Vagina (tissue), 2 donors: ENCODE measurements around the gene DDN. TPM values are rescaled to one million over a fixed set of nuclear protein-coding genes. Genes with fewer than 3 reads are reported as not detected.

Source experiments
- DNase-seq, 2 donors: peaks; one replicate each; pipeline ENCODE4 v3.0.0-alpha.2; 2017; ENCODE audit errors: extremely low spot score in 2 of 2
- H3K27ac ChIP-seq: fragments of 200-600 bp; sonication (generic); one replicate; pipeline ENCODE4 v1.5.1; 2019
- H3K27me3 ChIP-seq: fragments of 200-600 bp; sonication (generic); one replicate; pipeline ENCODE4 v1.5.1; 2019
- H3K36me3 ChIP-seq, 2 donors: fragments of 200-600 bp; sonication (generic); one replicate each; pipeline ENCODE4 v1.5.1; 2017 to 2019
- H3K4me1 ChIP-seq: fragments of 200-600 bp; sonication (generic); one replicate; pipeline ENCODE4 v1.5.1; 2019
- H3K4me3 ChIP-seq, 2 donors: fragments of 200-600 bp; sonication (generic); 1 replicate in 1 of 2; 2 replicates in 1 of 2; pipeline ENCODE4 v1.5.1; 2016 to 2019
- H3K9me3 ChIP-seq: fragments of 200-600 bp; sonication (generic); one replicate; pipeline ENCODE4 v1.5.1; 2019
- POLR2A ChIP-seq, 2 donors: fragments of 450-650 bp; IDR thresholded peaks; one replicate each; pipeline ENCODE4 v1.6.1; 2017; ENCODE audit warnings: antibody characterized with exemption in 2 of 2, mild to moderate bottlenecking in 2 of 2, moderate library complexity in 2 of 2
- POLR2AphosphoS5 ChIP-seq, 2 donors: sonication (generic); formaldehyde crosslinking; IDR thresholded peaks; one replicate each; pipeline ENCODE4 v1.9.0; 2017; ENCODE audit warnings: antibody characterized with exemption in 2 of 2, mild to moderate bottlenecking in 2 of 2, low read depth in 1 of 2; ENCODE audit not compliant: insufficient read depth in 1 of 2
- intact Hi-C: fragments of 100-400 bp; cut with DNase I; formaldehyde crosslinking; loops from one replicate; pipeline ENCODE4 v1.15.1; 2023
- total RNA-seq: library from RNA; depleted of rRNA; stranded (reverse); fragments of >200 nt; gene quantifications from one replicate; pipeline ENCODE4 v1.2.3, GENCODE V29; 2016
- TF ChIP-seq, protein P1 (sequence below), 3 experiments: fragments of 450-650 bp in 2 of 3; fragments of 200-600 bp in 1 of 3; sonication (generic) in 1 of 3; IDR thresholded peaks; one replicate each; pipeline ENCODE4 v1.5.1; 2017 to 2019; ENCODE audit warnings: antibody characterized with exemption in 3 of 3, mild to moderate bottlenecking in 2 of 3, moderate library complexity in 2 of 3

The DDN gene
- total RNA-seq, result not detected

- Histone ChIP-seq H3K27ac (no peak within 1 kb of the TSS), H3K36me3 (peaks cover 0 to 36% of the 10 kb centered on the region in 2 donors), H3K9me3 (no peaks in the 10 kb centered on the region), H3K27me3 (peaks cover 7% of the 10 kb centered on the region), H3K4me3 (peak within 1 kb of the TSS; percentile 45 to 53), H3K4me1 (peaks cover 52% of the 10 kb centered on the region)
- no peak for DNase-seq
- TF ChIP-seq, protein P1, sequence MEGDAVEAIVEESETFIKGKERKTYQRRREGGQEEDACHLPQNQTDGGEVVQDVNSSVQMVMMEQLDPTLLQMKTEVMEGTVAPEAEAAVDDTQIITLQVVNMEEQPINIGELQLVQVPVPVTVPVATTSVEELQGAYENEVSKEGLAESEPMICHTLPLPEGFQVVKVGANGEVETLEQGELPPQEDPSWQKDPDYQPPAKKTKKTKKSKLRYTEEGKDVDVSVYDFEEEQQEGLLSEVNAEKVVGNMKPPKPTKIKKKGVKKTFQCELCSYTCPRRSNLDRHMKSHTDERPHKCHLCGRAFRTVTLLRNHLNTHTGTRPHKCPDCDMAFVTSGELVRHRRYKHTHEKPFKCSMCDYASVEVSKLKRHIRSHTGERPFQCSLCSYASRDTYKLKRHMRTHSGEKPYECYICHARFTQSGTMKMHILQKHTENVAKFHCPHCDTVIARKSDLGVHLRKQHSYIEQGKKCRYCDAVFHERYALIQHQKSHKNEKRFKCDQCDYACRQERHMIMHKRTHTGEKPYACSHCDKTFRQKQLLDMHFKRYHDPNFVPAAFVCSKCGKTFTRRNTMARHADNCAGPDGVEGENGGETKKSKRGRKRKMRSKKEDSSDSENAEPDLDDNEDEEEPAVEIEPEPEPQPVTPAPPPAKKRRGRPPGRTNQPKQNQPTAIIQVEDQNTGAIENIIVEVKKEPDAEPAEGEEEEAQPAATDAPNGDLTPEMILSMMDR (IDR thresholded peaks at IDR 0.05), result no peak
- TF ChIP-seq POLR2A (IDR thresholded peaks at IDR 0.05) (no peak), POLR2AphosphoS5 (IDR thresholded peaks at IDR 0.05; ENCODE audit: insufficient read depth in 1 of 2, low read depth in 1 of 2) (no peak)
- intact Hi-C loops, result no loop called here
These were observed at the start of gene DDN for GRCh38 chr12:48999371-49000131. DDN (minus strand) TSS chr12:48999375; CDS start chr12:48999287, 88 bp downstream.

GRCh38 chr12:49048953-49049352 is 49.8 kb upstream of the DDN start:
- Histone ChIP-seq H3K4me1 (no peaks in the 10 kb centered on the region), H3K27me3 (no peaks in the 10 kb centered on the region), H3K9me3 (no peaks in the 10 kb centered on the region), H3K36me3 (peaks cover 3 to 95% of the 10 kb centered on the region in 2 donors), H3K27ac (no peak overlapping the region), H3K4me3 (no peak overlapping the region)
- intact Hi-C loops, result no loop called here
- no peak for DNase-seq
- TF ChIP-seq, protein P1 (IDR thresholded peaks at IDR 0.05), result no peak
- no peak for TF ChIP-seq POLR2A (IDR thresholded peaks at IDR 0.05)
- TF ChIP-seq POLR2AphosphoS5 (IDR thresholded peaks at IDR 0.05; ENCODE audit: insufficient read depth in 1 of 2, low read depth in 1 of 2), result no peak

GRCh38 chr12:49046129-49046895 is 47.1 kb upstream of the DDN start:
- peaks cover 3 to 96% of the 10 kb centered on the region in 2 donors for H3K36me3 ChIP-seq
- no peak overlapping the region for H3K27ac ChIP-seq
- DNase-seq, result no peak
- H3K4me1 ChIP-seq, result no peaks in the 10 kb centered on the region
- TF ChIP-seq POLR2AphosphoS5 (IDR thresholded peaks at IDR 0.05; ENCODE audit: insufficient read depth in 1 of 2, low read depth in 1 of 2) (no peak), POLR2A (IDR thresholded peaks at IDR 0.05) (no peak)
- TF ChIP-seq, protein P1 (IDR thresholded peaks at IDR 0.05), result no peak
- H3K27me3 ChIP-seq, result no peaks in the 10 kb centered on the region
- intact Hi-C loops, result no loop called here
- no peaks in the 10 kb centered on the region for H3K9me3 ChIP-seq
- no peak overlapping the region for H3K4me3 ChIP-seq

- Histone ChIP-seq H3K4me1 (no peaks in the 10 kb centered on the region), H3K4me3 (no peak overlapping the region), H3K9me3 (no peaks in the 10 kb centered on the region), H3K27me3 (no peaks in the 10 kb centered on the region), H3K36me3 (peaks cover 3 to 96% of the 10 kb centered on the region in 2 donors), H3K27ac (no peak overlapping the region)
- no peak for DNase-seq
- intact Hi-C loops, result no loop called here
- TF ChIP-seq, protein P1 (IDR thresholded peaks at IDR 0.05), result no peak
- no peak for TF ChIP-seq POLR2A (IDR thresholded peaks at IDR 0.05)
- no peak for TF ChIP-seq POLR2AphosphoS5 (IDR thresholded peaks at IDR 0.05; ENCODE audit: insufficient read depth in 1 of 2, low read depth in 1 of 2)
These were observed 45.5 kb upstream of the DDN start for GRCh38 chr12:49044660-49045059.
